ENCODE data around the gene UBN2.
"Not testable (repeated sequence)": the region's sequence is repeated elsewhere in the genome, so short reads cannot be mapped to it uniquely, and the experiment has no call there.

Gene UBN2

GRCh38 chr7:139230774-139231512 lies at the start of gene UBN2:
TSS of gene UBN2 (plus strand) at chr7:139231237. CDS start at chr7:139231485, 248 bp downstream.
- DNase-seq = peak; percentile 98

DNA sequence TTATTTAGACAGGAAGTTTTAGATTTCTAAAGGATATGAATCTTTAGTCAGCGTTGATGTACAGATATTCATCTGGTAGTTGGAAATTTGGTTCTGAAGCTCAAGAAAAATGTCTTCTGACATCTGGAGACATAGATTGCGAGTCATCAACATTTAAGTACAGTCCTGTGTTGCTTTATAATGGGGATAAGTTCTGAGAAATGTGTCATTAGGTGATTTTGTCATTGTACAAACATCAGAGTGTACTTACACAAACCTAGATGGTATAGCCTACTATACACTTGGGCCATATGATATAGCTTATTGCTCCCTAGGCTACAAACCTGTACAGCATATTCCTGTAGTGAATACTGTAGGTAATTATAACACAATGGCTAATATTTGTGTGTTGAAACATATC lies 49.6 kb upstream of the UBN2 start:
- DNase-seq = no peak

- no peak for DNase-seq
Observed at GRCh38 chr7:139182363-139182762, 48.7 kb upstream of the UBN2 start.

DNA sequence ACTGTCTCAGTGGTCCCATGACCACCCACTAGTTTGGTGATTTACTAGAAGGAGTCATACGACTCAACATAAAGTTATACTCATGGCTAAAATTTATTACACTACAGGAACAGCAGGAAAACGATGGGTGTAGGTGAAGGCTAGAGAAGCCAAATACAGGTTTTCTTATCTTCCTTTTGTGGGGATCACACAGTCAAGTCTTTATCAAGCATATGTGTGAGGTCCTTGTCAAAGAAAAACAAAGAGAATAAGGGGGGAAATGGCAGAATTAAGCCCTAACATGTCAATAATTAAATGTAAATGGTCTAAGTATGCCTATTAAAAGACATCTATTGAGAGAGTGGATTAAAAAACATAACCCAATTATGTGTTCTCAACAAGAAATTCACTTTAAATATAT lies 47.8 kb upstream of the UBN2 start:
- DNase-seq = no peak

GRCh38 chr7:139183878-139184338 lies 47.1 kb upstream of the UBN2 start:
- no peak for DNase-seq

DNA sequence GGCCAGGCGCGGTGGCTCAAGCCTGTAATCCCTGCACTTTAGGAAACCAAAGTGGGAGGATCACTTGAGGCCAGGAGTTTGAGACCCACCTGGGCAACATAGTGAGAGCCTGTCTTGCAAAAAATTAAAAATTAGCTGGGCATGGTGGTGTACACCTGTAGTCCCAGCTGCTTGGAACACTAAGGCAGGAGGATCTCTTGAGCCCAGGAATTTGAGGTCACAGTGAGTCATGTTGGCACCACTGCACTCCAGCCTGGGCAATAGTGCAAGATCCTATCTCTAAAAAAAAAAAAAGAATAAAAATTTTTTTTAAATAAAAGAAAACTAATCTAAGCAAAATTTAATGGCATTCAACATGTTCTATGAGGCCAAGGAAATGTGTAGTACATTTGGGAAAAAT lies 44.9 kb upstream of the UBN2 start:
- no peak for DNase-seq

- no peak for DNase-seq
Observed at GRCh38 chr7:139189357-139189756, 41.7 kb upstream of the UBN2 start.

DNA sequence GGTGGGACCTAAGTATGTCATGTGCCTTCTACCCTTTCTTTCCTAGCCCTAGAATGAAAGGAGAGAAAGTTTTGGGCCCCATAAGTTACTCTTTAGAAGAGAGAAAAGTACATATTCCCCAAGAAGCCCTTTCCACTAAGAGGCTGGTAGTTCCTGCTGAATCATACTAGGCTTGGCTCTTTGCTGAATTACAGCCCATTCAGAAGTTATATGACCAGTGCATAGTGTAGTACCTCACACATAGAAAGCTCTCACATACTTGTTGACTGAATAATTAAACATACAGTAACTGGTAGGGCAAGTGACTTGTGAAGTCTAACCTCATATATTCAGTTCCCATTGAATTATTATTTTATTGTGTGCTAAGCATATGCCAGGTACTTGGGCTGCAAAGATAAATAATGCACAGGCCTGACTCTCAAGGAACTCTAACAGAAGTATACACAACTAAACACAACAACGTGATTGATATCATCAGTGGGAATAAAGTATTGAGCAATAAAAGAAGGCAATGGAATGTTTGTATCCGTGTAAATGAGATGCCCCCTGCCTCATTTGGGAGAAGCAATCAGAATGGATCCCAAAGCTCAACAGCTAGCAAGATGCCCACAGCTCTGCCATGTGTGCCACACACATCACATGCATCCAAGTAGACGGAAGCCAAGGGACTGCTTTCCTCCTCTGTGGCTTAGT lies 38.9 kb upstream of the UBN2 start:
- DNase-seq = no peak

GRCh38 chr7:139200382-139200781 lies 30.7 kb upstream of the UBN2 start:
- no peak for DNase-seq

DNA sequence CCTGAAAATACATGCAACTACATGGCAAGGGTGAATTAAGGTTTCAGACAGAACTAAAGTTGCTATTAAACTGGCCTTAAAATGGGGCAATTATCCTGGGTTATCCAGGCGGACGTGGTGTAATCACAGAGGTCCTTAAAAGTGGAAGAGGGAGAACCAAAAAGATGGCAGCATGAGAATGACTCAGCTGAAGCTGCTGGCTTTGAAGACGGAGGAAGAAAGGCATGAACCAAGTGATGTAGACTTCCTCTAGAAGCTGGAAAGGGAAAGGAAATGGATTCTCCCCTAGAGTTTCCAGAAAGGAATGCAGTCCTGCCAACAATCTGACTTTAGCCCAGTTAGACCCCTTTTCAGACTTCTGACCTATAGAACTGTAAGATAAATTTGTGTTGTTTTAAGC lies 27.0 kb upstream of the UBN2 start:
- DNase-seq = no peak

- no peak for DNase-seq
Observed at GRCh38 chr7:139205843-139206242, 25.2 kb upstream of the UBN2 start.

GRCh38 chr7:139212133-139212532 lies 18.9 kb upstream of the UBN2 start:
- DNase-seq = no peak

DNA sequence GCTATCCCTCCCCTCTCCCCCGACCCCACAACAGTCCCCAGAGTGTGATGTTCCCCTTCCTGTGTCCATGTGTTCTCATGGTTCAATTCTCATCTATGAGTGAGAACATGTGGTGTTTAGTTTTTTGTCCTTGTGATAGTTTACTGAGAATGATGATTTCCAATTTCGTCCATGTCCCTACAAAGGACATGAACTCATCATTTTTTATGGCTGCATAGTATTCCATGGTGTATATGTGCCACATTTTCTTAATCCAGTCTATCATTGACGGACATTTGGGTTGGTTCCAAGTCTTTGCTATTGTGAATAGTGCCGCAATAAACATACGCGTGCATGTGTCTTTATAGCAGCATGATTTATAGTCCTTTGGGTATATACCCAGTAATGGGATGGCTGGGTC lies 17.5 kb upstream of the UBN2 start:
- DNase-seq = not testable (repeated sequence)

DNA sequence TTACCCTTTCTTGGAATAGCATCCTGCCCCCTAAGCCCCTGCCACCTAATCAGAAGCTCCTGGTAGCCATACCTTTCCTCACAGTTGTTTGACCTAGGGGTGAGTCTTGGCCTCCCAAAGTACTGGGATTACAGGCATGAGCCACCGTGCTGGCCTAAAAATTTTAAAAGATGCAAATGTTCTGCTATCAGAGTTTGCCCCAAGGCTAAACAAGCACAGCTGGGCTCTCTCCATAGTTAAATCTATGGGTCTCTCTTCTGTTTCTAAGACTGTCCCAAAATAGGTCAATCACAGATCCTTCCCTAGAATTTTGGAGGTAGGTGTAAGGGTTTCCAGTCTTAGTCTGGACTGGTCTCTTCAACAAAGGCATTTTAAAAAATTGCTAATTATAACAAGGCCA lies 12.9 kb upstream of the UBN2 start:
- DNase-seq = no peak

DNA sequence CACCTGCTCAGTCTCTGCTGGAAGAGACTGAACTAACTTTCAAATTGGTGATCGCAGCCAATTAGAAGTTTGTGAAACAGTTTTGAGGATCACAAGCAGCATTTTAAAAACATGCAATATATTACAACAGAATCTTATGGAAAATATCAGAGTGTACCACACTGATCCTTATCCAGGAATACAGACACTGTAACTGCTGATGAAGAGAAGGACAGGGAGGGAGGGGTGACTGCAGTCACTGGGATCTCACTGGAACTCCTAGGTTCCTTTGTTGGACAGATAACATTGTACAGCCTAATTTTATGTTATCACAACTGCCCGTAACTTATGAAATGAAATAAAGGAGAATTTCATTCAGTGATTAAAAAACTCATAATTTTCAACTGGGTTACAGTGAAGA lies 6.8 kb upstream of the UBN2 start:
- DNase-seq = no peak

GRCh38 chr7:139224836-139225235 lies 6.2 kb upstream of the UBN2 start:
- not testable (repeated sequence) for DNase-seq

- not testable (repeated sequence) for DNase-seq
Observed at GRCh38 chr7:139225286-139226157, 5.5 kb upstream of the UBN2 start.

- not testable (repeated sequence) for DNase-seq
Observed at GRCh38 chr7:139226158-139226515, 4.9 kb upstream of the UBN2 start.

DNA sequence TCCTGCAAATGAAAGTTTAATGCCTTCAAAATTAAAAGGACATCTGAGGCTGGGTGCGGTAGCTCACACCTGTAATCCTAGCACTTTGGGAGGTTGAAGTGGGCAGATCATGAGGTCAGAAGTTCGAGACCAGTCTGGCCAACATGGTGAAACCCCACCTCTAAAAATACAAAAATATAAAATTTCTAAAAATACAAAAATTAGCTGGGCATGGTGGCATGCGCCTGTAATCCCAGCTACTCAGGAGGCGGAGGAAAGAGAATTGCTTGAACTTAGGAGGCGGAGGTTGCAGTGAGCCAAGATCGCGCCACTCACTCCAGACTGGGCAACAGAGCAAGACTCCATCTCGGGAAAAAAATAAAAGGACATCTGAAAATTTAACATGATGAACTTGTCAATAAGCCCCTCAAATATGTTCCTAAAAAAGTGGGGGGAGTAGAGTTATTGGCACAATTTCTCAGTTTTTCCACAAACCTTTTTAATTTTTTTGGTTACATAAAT lies 4.0 kb upstream of the UBN2 start:
- not testable (repeated sequence) for DNase-seq

GRCh38 chr7:139230023-139230422 lies 1.0 kb upstream of the UBN2 start:
- DNase-seq = no peak

- no peak for DNase-seq
Observed at GRCh38 chr7:139230484-139230773, 608 bp upstream of the UBN2 start.

GRCh38 chr7:139231513-139232376 lies 708 bp downstream of the UBN2 start:
- DNase-seq = no peak

GRCh38 chr7:139232377-139232717 lies 1.3 kb downstream of the UBN2 start:
- DNase-seq = no peak
